Heart right ventricle (tissue), 16 donors: ENCODE data around the gene SLAMF9. TPM values are rescaled to one million over a fixed set of nuclear protein-coding genes. Genes with fewer than 3 reads are reported as not detected.

Experiments used
- ATAC-seq, 8 donors: fragments of 200-7000 bp; cut with Tn5 transposase; one replicate each; pipeline ENCODE4 v1.9.1; 2020; ENCODE audit warnings: mild to moderate bottlenecking in 8 of 8, moderate library complexity in 8 of 8, moderate number of reproducible peaks in 1 of 8
- DNase-seq, 2 donors: peaks; one replicate each; pipeline ENCODE4 v3.0.0-alpha.2; 2020
- H3K27ac ChIP-seq, 10 donors: fragments of 200-600 bp; sonication (generic) in 2 of 10; one replicate each; pipeline versions ENCODE4 v1.5.0 to v1.8.0; 2020 to 2022; ENCODE audit warnings: mild to moderate bottlenecking in 3 of 10
- H3K27me3 ChIP-seq, 7 donors: fragments of 200-600 bp; one replicate each; pipeline ENCODE4 v1.8.0; 2021 to 2022; ENCODE audit warnings: mild to moderate bottlenecking in 2 of 7
- H3K36me3 ChIP-seq, 9 donors: fragments of 200-600 bp; sonication (generic) in 1 of 9; one replicate each; pipeline versions ENCODE4 v1.5.0 to v1.8.0; 2020 to 2022; ENCODE audit warnings: mild to moderate bottlenecking in 2 of 9
- H3K4me1 ChIP-seq, 9 donors: fragments of 200-600 bp; sonication (generic) in 1 of 9; one replicate each; pipeline versions ENCODE4 v1.5.0 to v1.8.0; 2020 to 2022; ENCODE audit warnings: mild to moderate bottlenecking in 4 of 9
- H3K4me3 ChIP-seq, 10 donors: fragments of 200-600 bp; sonication (generic) in 2 of 10; one replicate each; pipeline versions ENCODE4 v1.5.0 to v1.8.0; 2020 to 2022; ENCODE audit warnings: mild to moderate bottlenecking in 7 of 10, moderate library complexity in 2 of 10
- H3K9me3 ChIP-seq, 11 donors: fragments of 200-600 bp in 10 of 11; sonication (generic) in 2 of 11; one replicate each; pipeline versions ENCODE4 v1.5.0 to v1.8.0; 2013 to 2022; ENCODE audit warnings: mild to moderate bottlenecking in 2 of 11, control low read depth in 1 of 11, moderate library complexity in 1 of 11
- CTCF ChIP-seq, 9 donors: fragments of 200-600 bp; sonication (generic) in 2 of 9; IDR thresholded peaks; one replicate each; pipeline versions ENCODE4 v1.5.0 to v1.8.0; 2021 to 2022; ENCODE audit warnings: antibody characterized with exemption in 9 of 9, mild to moderate bottlenecking in 5 of 9, moderate library complexity in 1 of 9
- WGBS, 2 donors: extraction: QIAGEN DNeasy Blood & Tissue Kit; methylation state at CpG; one replicate each; pipeline ENCODE4 v1.1.7; 2013; ENCODE audit warnings: inconsistent platforms in 1 of 2; 5-methylcytosine and 5-hydroxymethylcytosine counted together
- intact Hi-C, 10 donors: fragments of 100-400 bp; cut with DNase I; formaldehyde crosslinking; loops; one replicate each; pipeline versions ENCODE4 v1.11.1 to v1.14.2; 2022
- polyA plus RNA-seq, 2 donors: library from polyadenylated mRNA; stranded (reverse); fragments of 200-250 nt; gene quantifications; one replicate each; pipeline ENCODE4 v1.2.3, GENCODE V29; 2013
- total RNA-seq, 10 donors: library from RNA; stranded (reverse); fragmentation: NEBNext Ultra II Directional in 3 of 10; extraction: Animal tissue kit (Norgen Biotek cat#: 25700) in 3 of 10; gene quantifications; one replicate each; pipeline versions ENCODE4 v1.2.1 to v1.2.4, GENCODE V29; 2021 to 2023
- donor health status: Arrhythmogenic right ventricular cardiomyopathy.
- donor health status: ischemic (EF 13 %, LVEDD 7.1; RV severe dilation, severe dysfunction).
- donor health status: healthy with polysubstance abuse.
- donor health status: DM: no; HTN: yes; CAD: no.
- donor health status: DM: no; HTN: no; CAD: no.
- donor health status: ischemic (EF 25% LVEDD 6.9; RV normal size, moderate dysfunction).
- donor health status: ischemic (EF 25% LVEDD 5.7; RV mildly dilated, moderate dysfunction).
- donor health status: healthy.
- donor health status: DM: yes; HTN: yes; CAD: no.
- donor health status: Ischemic cardiomyopathy.
- donor health status: ischemic (EF 35%, LVEDD 5.7; RV mildly dilated, moderate dysfunction).
- donor health status: nonischemic (EF 11% LVEDD 7.7; RV severe dilation, severe dysfunction).
- donor health status: DM: yes; HTN: yes; CAD: no.
- donor health status: PGD.
- donor health status: ischemic (EF 29% LVEDD 5.4; RV normal size, mild dysfunction).
- donor health status: nonischemic (EF 23%, LVEDD 6.1; RV moderate dilation, normal function).

Gene SLAMF9
- total and polyA plus RNA-seq, 12 donors: 0.13 TPM; not detected in 11

GRCh38 chr1:159928491-159929050 is 25.5 kb downstream of the SLAMF9 start:
- Histone ChIP-seq H3K9me3 (no peaks in the 10 kb centered on the region), H3K36me3 (no peaks in the 10 kb centered on the region), H3K27me3 (no peaks in the 10 kb centered on the region), H3K4me1 (peaks cover 3 to 20% (median 9%) of the 10 kb centered on the region in 9 donors), H3K27ac (no peak overlapping the region), H3K4me3 (no peak overlapping the region)
- 95 to 98% methylated on average over 18 of the region's 18 CpGs for WGBS, 2 donors
- no peak for TF ChIP-seq CTCF (IDR thresholded peaks at IDR 0.05)
- ATAC-seq (no peak), DNase-seq (no peak)
- intact Hi-C loops: loop anchor here in 5 of 10 donors (5.0 to 10.0 kb wide), 3 partner anchors 36 to 76 kb away; no protein-coding TSS in a partner anchor

- no peak for ATAC-seq
- intact Hi-C loops: loop anchor here in 6 of 10 donors (2.0 to 10.0 kb wide), 4 partner anchors 36 to 76 kb away; partner anchors contain the start of gene VSIG8 (in 1 of the 6)
- no peaks in the 10 kb centered on the region for H3K9me3 ChIP-seq
Observed at GRCh38 chr1:159927849-159928431, 26.1 kb downstream of the SLAMF9 start.

GRCh38 chr1:159927211-159927848 is 26.7 kb downstream of the SLAMF9 start:
- no peak for DNase-seq
- no peak overlapping the region for H3K27ac ChIP-seq
- intact Hi-C loops: loop anchor here in 6 of 10 donors (2.0 to 10.0 kb wide), 4 partner anchors 35 to 75 kb away; partner anchors contain the start of gene VSIG8 (in 1 of the 6)
- H3K4me1 ChIP-seq: peaks cover 3 to 26% (median 17%) of the 10 kb centered on the region in 9 donors
- no peaks in the 10 kb centered on the region for H3K36me3 ChIP-seq
- ATAC-seq: no peak
- 92 to 95% methylated on average over 16 of the region's 16 CpGs for WGBS, 2 donors
- no peak for TF ChIP-seq CTCF (IDR thresholded peaks at IDR 0.05)
- H3K4me3 ChIP-seq: no peak overlapping the region
- no peaks in the 10 kb centered on the region for H3K9me3 ChIP-seq
- H3K27me3 ChIP-seq: no peaks in the 10 kb centered on the region

More at GRCh38 chr1:159927849-159928431, 26.1 kb downstream of the SLAMF9 start:
- Histone ChIP-seq H3K4me3 (no peak overlapping the region), H3K27ac (no peak overlapping the region), H3K4me1 (peaks cover 3 to 20% (median 11%) of the 10 kb centered on the region in 9 donors), H3K27me3 (no peaks in the 10 kb centered on the region), H3K36me3 (no peaks in the 10 kb centered on the region)
- no peak for DNase-seq
- 79 to 85% methylated on average over 12 to 13 of the region's 13 CpGs for WGBS, 2 donors
- TF ChIP-seq CTCF (IDR thresholded peaks at IDR 0.05): no peak

GRCh38 chr1:159925719-159926078 is 28.3 kb downstream of the SLAMF9 start:
- Histone ChIP-seq H3K27ac (peak overlapping the region; percentile 1 to 100 (median 98)), H3K4me3 (peak overlapping the region; percentile 67 to 97 (median 83)), H3K4me1 (peaks cover 7 to 43% (median 33%) of the 10 kb centered on the region in 9 donors), H3K36me3 (peaks cover 0 to 11% (median 0%) of the 10 kb centered on the region in 9 donors), H3K27me3 (no peaks in the 10 kb centered on the region), H3K9me3 (no peaks in the 10 kb centered on the region)
- peak in 1 of 8 donors; percentile 0 for ATAC-seq
- peak in 1 of 2 donors; percentile 25 for DNase-seq
- no peak for TF ChIP-seq CTCF (IDR thresholded peaks at IDR 0.05)
- WGBS, 2 donors: 7 to 8% methylated on average over 7 of the region's 7 CpGs
- intact Hi-C loops: loop anchor here in 6 of 10 donors (2.0 to 10.0 kb wide), 5 partner anchors 33 to 73 kb away; partner anchors contain the start of gene VSIG8 (in 1 of the 6)
